Measurements from ENCODE around the gene MAP7D1. TPM values are rescaled to one million over a fixed set of nuclear protein-coding genes. Genes with fewer than 3 reads are reported as not detected.

Gene MAP7D1
- total and polyA plus RNA-seq, 2 of the 13 experiments (the other 11 are each of a cell fraction or from before 2014, with no cell fraction given), result 5.6 to 7.2 TPM

GRCh38 chr1:36179220-36179600 is 23.2 kb downstream of the MAP7D1 start:
- 98% methylated on average over 17 of the region's 19 CpGs for WGBS (ENCODE audit: low lambda C conversion rate)
- CTCF ChIA-PET (ENCODE audit: low intra/inter-chr PET ratio, low total read pairs), result no interaction called here
- FAIRE-seq, result no peak
- H3K9ac ChIP-seq (ENCODE audit: insufficient read depth, low read depth, low read length), result no peak overlapping the region
- BruUV-seq (replicated peaks), result no TSS peak
- no peaks in the 10 kb centered on the region for H4K20me1 ChIP-seq (ENCODE audit: insufficient read depth, low read length)
- intact Hi-C loops (cut with micrococcal nuclease; ENCODE audit: unreplicated experiment), result no loop called here
- no peaks in the 10 kb centered on the region for H3K4me1 ChIP-seq (ENCODE audit: insufficient read depth, low read length)
- H3K27ac ChIP-seq (ENCODE audit: extremely low read length, insufficient read depth, low read length), result no peak overlapping the region
- no peaks in the 10 kb centered on the region for H3K79me2 ChIP-seq (ENCODE audit: insufficient read depth, low read length)
- no peak overlapping the region for H2AFZ ChIP-seq (ENCODE audit: low read length)
- no peak overlapping the region for H3K4me3 ChIP-seq (replicated peaks in 1 of 3; ENCODE audit: insufficient read depth in 1 of 3, low read depth in 2 of 3, low read length in 3 of 3)
- DNase-seq (ENCODE audit: low spot score), result no peak
- peaks cover 6 to 24% of the 10 kb centered on the region in 2 experiments; a peak in 4 of 5 replicates for H3K36me3 ChIP-seq (replicated peaks in 1 of 2; ENCODE audit: control insufficient read depth in 1 of 2, insufficient read depth in 2 of 2, low read length in 2 of 2)
- no peaks in the 10 kb centered on the region for H3K9me3 ChIP-seq (ENCODE audit: low read length)
- no peaks in the 10 kb centered on the region for H3K27me3 ChIP-seq (ENCODE audit: control insufficient read depth in 1 of 2, insufficient read depth in 2 of 2, low read length in 2 of 2)
- POLR2A ChIA-PET, result no interaction called here
- in situ Hi-C loops (cut with HindIII; ENCODE audit: extremely low pct_ligation_motif_present, low pct_unique_long_range_greater_than_20kb), result no loop called here
- ATAC-seq, result no peak
- TF ChIP-seq ZNF629 (CRISPR knock-in tag; conservative IDR thresholded peaks at IDR 0.05) (no peak), ZFP36 (IDR thresholded peaks at IDR 0.05; ENCODE audit: borderline replicate concordance, low read depth, low read length, partially characterized antibody) (no peak), GABPB1 (CRISPR knock-in tag; IDR thresholded peaks at IDR 0.05) (no peak), ZHX2 (IDR thresholded peaks at IDR 0.05; ENCODE audit: low read depth) (no peak), ZHX2 (CRISPR knock-in tag; IDR thresholded peaks at IDR 0.05; ENCODE audit: borderline replicate concordance) (no peak), HOXA9 (CRISPR knock-in tag; IDR thresholded peaks at IDR 0.05; ENCODE audit: borderline replicate concordance) (no peak), PHB2 (IDR thresholded peaks at IDR 0.05; ENCODE audit: partially characterized antibody) (no peak), ZNF567 (CRISPR knock-in tag; IDR thresholded peaks at IDR 0.05; ENCODE audit: borderline replicate concordance) (no peak)
- H3K4me2 ChIP-seq (ENCODE audit: low read depth, low read length), result no peak overlapping the region
